ENCODE data around the gene ZNF688. TPM values are rescaled to one million over a fixed set of nuclear protein-coding genes. Genes with fewer than 3 reads are reported as not detected.
A peak's percentile ranks its signal among the peaks of the same experiment; 100 is the strongest.

The ZNF688 gene
- total and polyA plus RNA-seq, 4 donors = 8.6 to 23.3 (median 16.5) TPM

GRCh38 chr16:30535106-30535776, 36.3 kb downstream of the ZNF688 start:
- Histone ChIP-seq H3K9ac (ENCODE audit: insufficient read depth in 1 of 2, low read length in 2 of 2) (peak overlapping the region; percentile 75 to 90), H3K36me3 (ENCODE audit: control insufficient read depth in 4 of 4, insufficient read depth in 4 of 4, low read length in 4 of 4) (peaks cover 0 to 10% (median 3%) of the 10 kb centered on the region in 4 donors), H3K27me3 (ENCODE audit: control insufficient read depth in 3 of 3, insufficient read depth in 3 of 3, low read length in 2 of 3) (no peaks in the 10 kb centered on the region), H3K9me3 (ENCODE audit: control insufficient read depth in 4 of 4, insufficient read depth in 3 of 4, low read length in 3 of 4) (no peaks in the 10 kb centered on the region), H3K4me1 (ENCODE audit: control insufficient read depth in 5 of 5, insufficient read depth in 5 of 5, low read length in 5 of 5) (peaks cover 0 to 25% (median 0%) of the 10 kb centered on the region in 5 donors), H3K27ac (ENCODE audit: low read depth in 1 of 2, low read length in 1 of 2) (peak overlapping the region; percentile 85 to 98), H3K4me3 (peak overlapping the region; percentile 88)
- no peak for TF ChIP-seq CTCF (IDR thresholded peaks at IDR 0.05; ENCODE audit: control extremely low read depth, extremely low read depth)
- ATAC-seq (ENCODE audit: insufficient read depth, low FRiP score) (no peak), DNase-seq (no peak)
- 3% methylated on average over 18 of the region's 18 CpGs for WGBS, 2 donors

- DNase-seq = peak; percentile 91 to 95 (median 93)
- H3K9ac ChIP-seq (ENCODE audit: insufficient read depth in 1 of 2, low read length in 2 of 2) = peak within 1 kb of the TSS; percentile 75 to 90
- peaks cover 0 to 25% (median 0%) of the 10 kb centered on the region in 5 donors for H3K4me1 ChIP-seq (ENCODE audit: control insufficient read depth in 5 of 5, insufficient read depth in 5 of 5, low read length in 5 of 5)
- 1% methylated on average over 57 to 70 of the region's 70 CpGs for WGBS, 2 donors
- H3K4me3 ChIP-seq = peak within 1 kb of the TSS; percentile 88
- H3K27ac ChIP-seq (ENCODE audit: low read depth in 1 of 2, low read length in 1 of 2) = peak within 1 kb of the TSS; percentile 85 to 98
- no peaks in the 10 kb centered on the region for H3K9me3 ChIP-seq (ENCODE audit: control insufficient read depth in 4 of 4, insufficient read depth in 3 of 4, low read length in 3 of 4)
- peak; percentile 85 for ATAC-seq (ENCODE audit: insufficient read depth, low FRiP score)
- H3K36me3 ChIP-seq (ENCODE audit: control insufficient read depth in 4 of 4, insufficient read depth in 4 of 4, low read length in 4 of 4) = peaks cover 0 to 10% (median 3%) of the 10 kb centered on the region in 4 donors
- peak; percentile 0 for TF ChIP-seq CTCF (IDR thresholded peaks at IDR 0.05; ENCODE audit: control extremely low read depth, extremely low read depth)
- H3K27me3 ChIP-seq (ENCODE audit: control insufficient read depth in 3 of 3, insufficient read depth in 3 of 3, low read length in 2 of 3) = no peaks in the 10 kb centered on the region
Measured at GRCh38 chr16:30534368-30535105, 37.0 kb downstream of the ZNF688 start, which contains the start of gene ZNF747. ZNF747 (minus strand) TSS chr16:30534858; CDS start chr16:30534679, 179 bp downstream.

GRCh38 chr16:30533748-30534367, 37.7 kb downstream of the ZNF688 start:
- H3K9ac ChIP-seq (ENCODE audit: insufficient read depth in 1 of 2, low read length in 2 of 2) = peak overlapping the region; percentile 46 to 73
- TF ChIP-seq CTCF (IDR thresholded peaks at IDR 0.05; ENCODE audit: control extremely low read depth, extremely low read depth) = no peak
- H3K27me3 ChIP-seq (ENCODE audit: control insufficient read depth in 3 of 3, insufficient read depth in 3 of 3, low read length in 2 of 3) = no peaks in the 10 kb centered on the region
- H3K9me3 ChIP-seq (ENCODE audit: control insufficient read depth in 4 of 4, insufficient read depth in 3 of 4, low read length in 3 of 4) = no peaks in the 10 kb centered on the region
- ATAC-seq (ENCODE audit: insufficient read depth, low FRiP score) (no peak), DNase-seq (no peak)
- peaks cover 0 to 10% (median 3%) of the 10 kb centered on the region in 4 donors for H3K36me3 ChIP-seq (ENCODE audit: control insufficient read depth in 4 of 4, insufficient read depth in 4 of 4, low read length in 4 of 4)
- peaks cover 0 to 25% (median 0%) of the 10 kb centered on the region in 5 donors for H3K4me1 ChIP-seq (ENCODE audit: control insufficient read depth in 5 of 5, insufficient read depth in 5 of 5, low read length in 5 of 5)
- WGBS, 2 donors = 16 to 20% methylated on average over 29 of the region's 29 CpGs
- H3K4me3 ChIP-seq = peak overlapping the region; percentile 88
- peak overlapping the region; percentile 85 to 98 for H3K27ac ChIP-seq (ENCODE audit: low read depth in 1 of 2, low read length in 1 of 2)

All from lung (tissue), 12 donors.